GM23338 (cell line): Measurements from ENCODE around the gene SPANXC. TPM values are rescaled to one million over a fixed set of nuclear protein-coding genes. Genes with fewer than 3 reads are reported as not detected.

Experiments
- ATAC-seq: fragments of 200-7000 bp; cut with Tn5 transposase; 3 replicates; pipeline ENCODE4 v1.9.1; 2020
- DNase-seq: peaks from one replicate; pipeline ENCODE4 v3.0.0-alpha.2; 2015; ENCODE audit warnings: low spot score
- H2AFZ ChIP-seq: fragments of 200-600 bp; sonication (generic); 2 replicates; pipeline ENCODE4 v1.8.0; 2016; ENCODE audit warnings: antibody characterized with exemption, mild to moderate bottlenecking, moderate library complexity
- H3F3A ChIP-seq: fragments of 200-600 bp; sonication (generic); replicated peaks from 2 replicates; pipeline ENCODE4 v1.8.0; 2017; ENCODE audit warnings: antibody characterized with exemption, mixed run types, low read depth
- H3K27ac ChIP-seq: fragments of 200-600 bp; sonication (generic); 2 replicates; pipeline ENCODE4 v1.6.1; 2016; ENCODE audit warnings: low read depth
- H3K27me3 ChIP-seq: fragments of 200-600 bp; sonication (generic); 2 replicates; pipeline ENCODE4 v1.8.0; 2016; ENCODE audit warnings: mild to moderate bottlenecking, mixed run types, moderate library complexity; ENCODE audit not compliant: insufficient read depth
- H3K36me3 ChIP-seq: fragments of 200-600 bp; sonication (generic); 2 replicates; pipeline ENCODE4 v1.8.0; 2016; ENCODE audit warnings: mild to moderate bottlenecking; ENCODE audit not compliant: insufficient read depth
- H3K4me1 ChIP-seq: fragments of 200-600 bp; sonication (generic); 2 replicates; pipeline ENCODE4 v1.8.0; 2016; ENCODE audit warnings: mild to moderate bottlenecking, moderate library complexity; ENCODE audit not compliant: insufficient read depth
- H3K4me2 ChIP-seq: fragments of 200-600 bp; sonication (generic); 2 replicates; pipeline ENCODE4 v1.7.1; 2017; ENCODE audit warnings: mixed run types
- H3K4me3 ChIP-seq: fragments of 200-600 bp; sonication (generic); 2 replicates; pipeline ENCODE4 v1.6.1; 2016; ENCODE audit warnings: mixed run types
- H3K79me2 ChIP-seq: fragments of 200-600 bp; sonication (generic); replicated peaks from 2 replicates; pipeline ENCODE4 v1.8.0; 2017; ENCODE audit warnings: mild to moderate bottlenecking; ENCODE audit not compliant: insufficient read depth
- H3K9me2 ChIP-seq: fragments of 200-600 bp; sonication (generic); 2 replicates; pipeline ENCODE4 v1.8.0; 2017; ENCODE audit not compliant: insufficient read depth
- H4K20me1 ChIP-seq: fragments of 200-600 bp; sonication (generic); replicated peaks from 2 replicates; pipeline ENCODE4 v1.8.0; 2017; ENCODE audit warnings: mild to moderate bottlenecking; ENCODE audit not compliant: insufficient read depth
- H3K27ac Mint-ChIP-seq: 2 replicates; pipeline ENCODE4 v1.8.0; 2020; ENCODE audit warnings: inconsistent platforms, mild to moderate bottlenecking, moderate library complexity, mixed read lengths
- H3K27me3 Mint-ChIP-seq: 3 replicates; pipeline ENCODE4 v1.8.0; 2022; ENCODE audit warnings: low read depth, mild to moderate bottlenecking, moderate library complexity, mixed read lengths, inconsistent platforms; ENCODE audit not compliant: insufficient read depth, poor library complexity
- H3K36me3 Mint-ChIP-seq: 3 replicates; pipeline ENCODE4 v1.8.0; 2021; ENCODE audit warnings: low read depth, mild to moderate bottlenecking, inconsistent platforms, moderate library complexity, mixed read lengths
- H3K4me1 Mint-ChIP-seq: 3 replicates; pipeline ENCODE4 v1.8.0; 2020; ENCODE audit warnings: mild to moderate bottlenecking, inconsistent platforms, mixed read lengths
- H3K4me3 Mint-ChIP-seq: 3 replicates; pipeline ENCODE4 v1.8.0; 2021; ENCODE audit warnings: moderate library complexity, mild to moderate bottlenecking, inconsistent platforms, mixed read lengths
- H3K9me3 Mint-ChIP-seq: 3 replicates; pipeline ENCODE4 v1.8.0; 2020; ENCODE audit warnings: moderate library complexity, mild to moderate bottlenecking, inconsistent platforms, mixed read lengths
- CREB1 ChIP-seq: fragments of 250-450 bp; sonication (Bioruptor Pico); IDR thresholded peaks from 2 replicates; pipeline ENCODE4 v1.5.0; 2020; ENCODE audit warnings: low read depth, mild to moderate bottlenecking, moderate library complexity
- EZH2 ChIP-seq: fragments of 200-600 bp; sonication (generic); IDR thresholded peaks from one replicate; pipeline ENCODE4 v1.8.0; 2017; ENCODE audit warnings: antibody characterized with exemption, mild to moderate bottlenecking, low read depth; ENCODE audit not compliant: unreplicated experiment
- JUNB ChIP-seq: IDR thresholded peaks from one replicate; pipeline ENCODE4 v1.6.1; 2016; ENCODE audit warnings: antibody characterized with exemption; ENCODE audit not compliant: unreplicated experiment
- ZNF114 ChIP-seq: fragments of 250-450 bp; sonication (Bioruptor Pico); IDR thresholded peaks from 2 replicates; pipeline ENCODE4 v1.5.0; 2020; ENCODE audit warnings: mild to moderate bottlenecking, moderate library complexity
- polyA plus RNA-seq: library from polyadenylated mRNA; unstranded; fragments of >200 nt; fragmentation: Nextera tagmentation; extraction: Ambion mirVana; gene quantifications from 2 replicates; pipeline ENCODE4 v1.2.1, GENCODE V29; 2016
- total RNA-seq: library from RNA; depleted of rRNA; stranded (reverse); fragments of >200 nt; shearing (Covaris generic); gene quantifications from 2 replicates; pipeline ENCODE4 v1.2.3, GENCODE V29; 2014
- TF ChIP-seq, protein P1 (sequence below): IDR thresholded peaks from one replicate; pipeline ENCODE4 v1.6.1; 2018; ENCODE audit warnings: antibody characterized with exemption; ENCODE audit not compliant: unreplicated experiment

SPANXC gene
- total and polyA plus RNA-seq, 2 experiments from 2014 or later: not detected

DNA sequence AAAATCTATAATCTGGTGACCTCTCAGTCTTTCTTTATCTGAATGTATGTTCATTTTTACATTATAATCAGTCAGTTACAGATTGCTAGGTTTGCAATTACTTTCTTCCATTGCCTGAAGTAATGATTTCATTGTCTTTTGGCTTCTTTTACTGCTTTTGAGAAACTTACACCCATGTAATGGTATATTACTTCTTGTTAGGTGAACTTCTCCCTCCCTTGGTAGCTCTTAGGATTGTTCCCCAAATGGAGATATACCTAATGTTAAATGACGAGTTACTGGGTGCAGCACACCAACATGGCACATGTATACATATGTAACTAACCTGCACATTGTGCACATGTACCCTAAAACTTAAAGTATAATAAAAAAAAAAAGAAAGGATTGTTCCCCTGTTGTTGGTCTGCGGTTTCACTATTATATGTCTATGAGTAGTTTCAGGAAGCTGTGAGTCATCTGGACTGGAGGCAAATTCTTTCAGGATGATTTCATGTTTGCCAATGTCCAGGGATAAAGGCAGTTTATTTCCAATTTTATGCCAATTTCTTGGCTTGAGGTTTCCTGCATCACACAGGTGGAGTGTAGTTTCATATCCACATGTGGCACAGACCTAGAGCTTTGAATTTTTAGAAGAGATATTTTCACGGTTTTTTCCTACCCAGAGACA is 21.8 kb downstream of the SPANXC start:
- Histone ChIP-seq H3K4me3 (no peak overlapping the region), H3K27ac (no peak overlapping the region), H3K4me1 (no peaks in the 10 kb centered on the region), H3K9me2 (no peaks in the 10 kb centered on the region), H3K36me3 (no peaks in the 10 kb centered on the region), H4K20me1 (no peaks in the 10 kb centered on the region), H3F3A (no peaks in the 10 kb centered on the region), H2AFZ (no peak overlapping the region), H3K4me2 (no peak overlapping the region), H3K79me2 (no peaks in the 10 kb centered on the region), H3K27me3 (no peaks in the 10 kb centered on the region)
- TF ChIP-seq JUNB: no peak
- 0 out of 3 replicates have a peak, but pooled peaks cover 2% of the 10 kb centered on the region for H3K9me3 Mint-ChIP-seq
- no peaks in the 10 kb centered on the region for H3K36me3 Mint-ChIP-seq
- H3K27me3 Mint-ChIP-seq: no peaks in the 10 kb centered on the region
- H3K4me3 Mint-ChIP-seq: no peak overlapping the region
- H3K4me1 Mint-ChIP-seq: no peaks in the 10 kb centered on the region
- ATAC-seq (no peak), DNase-seq (no peak)
- H3K27ac Mint-ChIP-seq: no peak overlapping the region

DNA sequence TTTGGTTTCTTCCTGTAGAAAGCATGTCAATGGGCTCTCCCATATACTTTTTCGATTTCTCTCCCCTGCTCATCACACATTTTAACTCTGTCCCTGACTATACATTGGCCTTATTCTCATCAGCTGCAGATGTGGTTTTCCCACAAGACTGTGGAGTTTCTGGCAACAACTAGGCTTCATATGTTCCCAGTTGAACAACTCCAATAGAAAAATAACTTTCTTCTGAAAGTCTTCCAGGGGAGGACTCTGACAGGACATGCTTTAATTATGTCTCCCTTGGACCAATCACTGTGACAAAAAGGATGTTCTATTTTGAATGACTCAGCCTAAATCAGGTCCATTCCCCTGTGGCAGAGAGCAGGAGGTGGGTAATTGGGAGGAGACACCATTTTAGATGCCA is 28.1 kb downstream of the SPANXC start:
- Histone ChIP-seq H3K36me3 (no peaks in the 10 kb centered on the region), H3F3A (no peaks in the 10 kb centered on the region), H3K4me3 (no peak overlapping the region), H4K20me1 (no peaks in the 10 kb centered on the region), H2AFZ (no peak overlapping the region), H3K4me2 (no peak overlapping the region), H3K27ac (no peak overlapping the region), H3K4me1 (no peaks in the 10 kb centered on the region), H3K79me2 (no peaks in the 10 kb centered on the region), H3K27me3 (no peaks in the 10 kb centered on the region), H3K9me2 (no peaks in the 10 kb centered on the region)
- Mint-ChIP-seq H3K4me3 (no peak overlapping the region), H3K4me1 (no peaks in the 10 kb centered on the region), H3K36me3 (no peaks in the 10 kb centered on the region), H3K27me3 (no peaks in the 10 kb centered on the region), H3K9me3 (no peaks in the 10 kb centered on the region), H3K27ac (no peak overlapping the region)
- no peak for DNase-seq
- no peak for ATAC-seq
- TF ChIP-seq, protein P1, sequence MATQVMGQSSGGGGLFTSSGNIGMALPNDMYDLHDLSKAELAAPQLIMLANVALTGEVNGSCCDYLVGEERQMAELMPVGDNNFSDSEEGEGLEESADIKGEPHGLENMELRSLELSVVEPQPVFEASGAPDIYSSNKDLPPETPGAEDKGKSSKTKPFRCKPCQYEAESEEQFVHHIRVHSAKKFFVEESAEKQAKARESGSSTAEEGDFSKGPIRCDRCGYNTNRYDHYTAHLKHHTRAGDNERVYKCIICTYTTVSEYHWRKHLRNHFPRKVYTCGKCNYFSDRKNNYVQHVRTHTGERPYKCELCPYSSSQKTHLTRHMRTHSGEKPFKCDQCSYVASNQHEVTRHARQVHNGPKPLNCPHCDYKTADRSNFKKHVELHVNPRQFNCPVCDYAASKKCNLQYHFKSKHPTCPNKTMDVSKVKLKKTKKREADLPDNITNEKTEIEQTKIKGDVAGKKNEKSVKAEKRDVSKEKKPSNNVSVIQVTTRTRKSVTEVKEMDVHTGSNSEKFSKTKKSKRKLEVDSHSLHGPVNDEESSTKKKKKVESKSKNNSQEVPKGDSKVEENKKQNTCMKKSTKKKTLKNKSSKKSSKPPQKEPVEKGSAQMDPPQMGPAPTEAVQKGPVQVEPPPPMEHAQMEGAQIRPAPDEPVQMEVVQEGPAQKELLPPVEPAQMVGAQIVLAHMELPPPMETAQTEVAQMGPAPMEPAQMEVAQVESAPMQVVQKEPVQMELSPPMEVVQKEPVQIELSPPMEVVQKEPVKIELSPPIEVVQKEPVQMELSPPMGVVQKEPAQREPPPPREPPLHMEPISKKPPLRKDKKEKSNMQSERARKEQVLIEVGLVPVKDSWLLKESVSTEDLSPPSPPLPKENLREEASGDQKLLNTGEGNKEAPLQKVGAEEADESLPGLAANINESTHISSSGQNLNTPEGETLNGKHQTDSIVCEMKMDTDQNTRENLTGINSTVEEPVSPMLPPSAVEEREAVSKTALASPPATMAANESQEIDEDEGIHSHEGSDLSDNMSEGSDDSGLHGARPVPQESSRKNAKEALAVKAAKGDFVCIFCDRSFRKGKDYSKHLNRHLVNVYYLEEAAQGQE: no peak
- TF ChIP-seq JUNB (no peak), EZH2 (no peak), CREB1 (CRISPR knock-in tag) (no peak)

DNA sequence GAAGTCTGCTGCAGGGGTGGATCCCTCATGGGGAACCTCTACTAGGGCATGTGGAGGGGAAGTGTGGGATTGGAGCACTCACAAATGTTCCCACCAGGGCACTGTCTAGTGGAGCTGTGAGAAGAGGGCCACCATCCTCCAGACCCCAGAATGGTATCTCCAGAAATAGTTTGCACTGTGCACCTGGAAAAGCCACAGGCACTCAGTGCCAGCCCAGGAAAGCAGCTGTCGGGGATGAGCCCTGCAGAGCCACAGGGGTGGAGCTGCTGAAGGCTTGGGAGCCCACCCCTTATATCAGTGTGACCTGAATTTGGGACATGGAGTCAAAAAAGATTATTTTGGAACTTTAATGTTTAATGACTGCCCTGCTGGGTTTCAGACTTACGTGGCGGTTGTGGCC is 40.4 kb downstream of the SPANXC start:
- no peaks in the 10 kb centered on the region for H3K79me2 ChIP-seq
- no peaks in the 10 kb centered on the region for H3K27me3 ChIP-seq
- no peaks in the 10 kb centered on the region for H3F3A ChIP-seq
- ATAC-seq (no peak), DNase-seq (no peak)
- no peak overlapping the region for H3K4me3 ChIP-seq
- Mint-ChIP-seq H3K27ac (no peak overlapping the region), H3K9me3 (no peaks in the 10 kb centered on the region), H3K4me3 (no peak overlapping the region), H3K36me3 (no peaks in the 10 kb centered on the region), H3K4me1 (peaks cover 2% of the 10 kb centered on the region; the same call in 1 of the 3 replicates), H3K27me3 (no peaks in the 10 kb centered on the region)
- H3K9me2 ChIP-seq: no peaks in the 10 kb centered on the region
- H4K20me1 ChIP-seq: no peaks in the 10 kb centered on the region
- H3K36me3 ChIP-seq: no peaks in the 10 kb centered on the region
- H3K4me2 ChIP-seq: no peak overlapping the region
- H3K27ac ChIP-seq: no peak overlapping the region
- H2AFZ ChIP-seq: no peak overlapping the region
- no peaks in the 10 kb centered on the region for H3K4me1 ChIP-seq
- TF ChIP-seq, protein P1: no peak
- no peak for TF ChIP-seq EZH2
- TF ChIP-seq CREB1 (CRISPR knock-in tag): no peak
- TF ChIP-seq ZNF114 (CRISPR knock-in tag): no peak
